ENCODE results near the gene REN. TPM values are rescaled to one million over a fixed set of nuclear protein-coding genes. Genes with fewer than 3 reads are reported as not detected.

REN gene
- polyA plus RNA-seq (ENCODE audit: low read depth in 6 of 6) = not detected

GRCh38 chr1:204166219-204166618 is at the start of gene REN:
TSS of gene REN (minus strand) at chr1:204166337. CDS start at chr1:204166293, 44 bp downstream.
- Mint-ChIP-seq H3K27me3 (peaks cover 4 to 16% (median 15%) of the 10 kb centered on the region in 3 donors), H3K4me1 (no peaks in the 10 kb centered on the region), H3K9me3 (peaks cover 0 to 38% (median 34%) of the 10 kb centered on the region in 7 donors), H3K36me3 (peaks cover 0 to 5% of the 10 kb centered on the region in 2 donors), H3K27ac (no peak within 1 kb of the TSS), H3K4me3 (no peak within 1 kb of the TSS)
- DNase-seq = no peak
- no peak for ATAC-seq (ENCODE audit: low read depth in 2 of 2)

GRCh38 chr1:204213668-204214662 is 47.8 kb upstream of the REN start, which contains the start of gene GOLT1A:
TSS of gene GOLT1A (minus strand) at chr1:204213988. CDS start at chr1:204213906, 82 bp downstream.
- H3K27ac Mint-ChIP-seq = peak within 1 kb of the TSS in 2 of 6 donors; percentile 16 to 72
- peak; percentile 81 to 82 for ATAC-seq (ENCODE audit: low read depth in 2 of 2)
- H3K27me3 Mint-ChIP-seq = peaks cover 0 to 13% (median 8%) of the 10 kb centered on the region in 3 donors

GRCh38 chr1:204212715-204213114 is 46.6 kb upstream of the REN start:
- H3K27ac Mint-ChIP-seq = no peak overlapping the region
- peaks cover 2 to 10% (median 4%) of the 10 kb centered on the region in 3 donors for H3K27me3 Mint-ChIP-seq
- peaks cover 0 to 2% (median 0%) of the 10 kb centered on the region in 7 donors for H3K9me3 Mint-ChIP-seq
- no peak overlapping the region for H3K4me3 Mint-ChIP-seq
- DNase-seq = no peak
- no peak for ATAC-seq (ENCODE audit: low read depth in 2 of 2)
- peaks cover 7 to 11% (median 8%) of the 10 kb centered on the region in 3 donors for H3K4me1 Mint-ChIP-seq
- no peaks in the 10 kb centered on the region for H3K36me3 Mint-ChIP-seq

More at GRCh38 chr1:204213668-204214662, 47.8 kb upstream of the REN start, which contains the start of gene GOLT1A:
- peaks cover 0 to 2% (median 0%) of the 10 kb centered on the region in 7 donors for H3K9me3 Mint-ChIP-seq
- DNase-seq = peak; percentile 41
- peaks cover 7 to 11% (median 8%) of the 10 kb centered on the region in 3 donors for H3K4me1 Mint-ChIP-seq
- H3K4me3 Mint-ChIP-seq = peak within 1 kb of the TSS in 7 of 8 donors; percentile 49 to 87 (median 72)
- H3K36me3 Mint-ChIP-seq = no peaks in the 10 kb centered on the region

- Mint-ChIP-seq H3K4me1 (peaks cover 7 to 15% (median 8%) of the 10 kb centered on the region in 3 donors), H3K27me3 (peaks cover 16 to 21% (median 16%) of the 10 kb centered on the region in 3 donors), H3K4me3 (no peak overlapping the region), H3K36me3 (no peaks in the 10 kb centered on the region), H3K9me3 (peaks cover 0 to 2% (median 0%) of the 10 kb centered on the region in 7 donors), H3K27ac (no peak overlapping the region)
- no peak for ATAC-seq (ENCODE audit: low read depth in 2 of 2)
- no peak for DNase-seq
These were observed 44.9 kb upstream of the REN start for GRCh38 chr1:204211046-204211445.

GRCh38 chr1:204207136-204207616 is 41.0 kb upstream of the REN start:
- H3K9me3 Mint-ChIP-seq = no peaks in the 10 kb centered on the region
- peaks cover 30 to 54% (median 48%) of the 10 kb centered on the region in 3 donors for H3K27me3 Mint-ChIP-seq
- H3K4me1 Mint-ChIP-seq = peaks cover 0 to 4% (median 0%) of the 10 kb centered on the region in 3 donors
- no peak overlapping the region for H3K4me3 Mint-ChIP-seq
- ATAC-seq (ENCODE audit: low read depth in 2 of 2) (peak; percentile 95 to 97), DNase-seq (peak; percentile 55)
- H3K36me3 Mint-ChIP-seq = no peaks in the 10 kb centered on the region
- no peak overlapping the region for H3K27ac Mint-ChIP-seq

GRCh38 chr1:204206121-204206520 is 40.0 kb upstream of the REN start:
- H3K9me3 Mint-ChIP-seq = no peaks in the 10 kb centered on the region
- no peak overlapping the region for H3K4me3 Mint-ChIP-seq
- no peak overlapping the region for H3K27ac Mint-ChIP-seq
- peaks cover 0 to 4% (median 0%) of the 10 kb centered on the region in 3 donors for H3K4me1 Mint-ChIP-seq
- no peak for ATAC-seq (ENCODE audit: low read depth in 2 of 2)
- H3K36me3 Mint-ChIP-seq = no peaks in the 10 kb centered on the region
- H3K27me3 Mint-ChIP-seq = peaks cover 30 to 59% (median 55%) of the 10 kb centered on the region in 3 donors
- DNase-seq = no peak

- DNase-seq = no peak
- no peaks in the 10 kb centered on the region for H3K36me3 Mint-ChIP-seq
- peaks cover 30 to 65% (median 60%) of the 10 kb centered on the region in 3 donors for H3K27me3 Mint-ChIP-seq
- no peaks in the 10 kb centered on the region for H3K9me3 Mint-ChIP-seq
- no peak overlapping the region for H3K4me3 Mint-ChIP-seq
- no peak for ATAC-seq (ENCODE audit: low read depth in 2 of 2)
- no peak overlapping the region for H3K27ac Mint-ChIP-seq
- peaks cover 0 to 4% (median 0%) of the 10 kb centered on the region in 3 donors for H3K4me1 Mint-ChIP-seq
These were observed 39.3 kb upstream of the REN start for GRCh38 chr1:204205486-204205885.

GRCh38 chr1:204204944-204205343 is 38.8 kb upstream of the REN start:
- DNase-seq (no peak), ATAC-seq (ENCODE audit: low read depth in 2 of 2) (no peak)
- no peaks in the 10 kb centered on the region for H3K36me3 Mint-ChIP-seq
- no peaks in the 10 kb centered on the region for H3K9me3 Mint-ChIP-seq
- peaks cover 0 to 4% (median 0%) of the 10 kb centered on the region in 3 donors for H3K4me1 Mint-ChIP-seq
- no peak overlapping the region for H3K4me3 Mint-ChIP-seq
- H3K27me3 Mint-ChIP-seq = peaks cover 30 to 66% (median 60%) of the 10 kb centered on the region in 3 donors
- H3K27ac Mint-ChIP-seq = no peak overlapping the region

- ATAC-seq (ENCODE audit: low read depth in 2 of 2) = no peak
- Mint-ChIP-seq H3K4me3 (no peak overlapping the region), H3K9me3 (no peaks in the 10 kb centered on the region), H3K36me3 (no peaks in the 10 kb centered on the region), H3K27me3 (peaks cover 27 to 66% (median 60%) of the 10 kb centered on the region in 3 donors), H3K4me1 (peaks cover 0 to 4% (median 0%) of the 10 kb centered on the region in 3 donors), H3K27ac (no peak overlapping the region)
- no peak for DNase-seq
These were observed 37.1 kb upstream of the REN start for GRCh38 chr1:204203206-204203767.

GRCh38 chr1:204202481-204202880 is 36.3 kb upstream of the REN start:
- H3K27ac Mint-ChIP-seq = no peak overlapping the region
- DNase-seq (no peak), ATAC-seq (ENCODE audit: low read depth in 2 of 2) (no peak)
- peaks cover 27 to 62% (median 56%) of the 10 kb centered on the region in 3 donors for H3K27me3 Mint-ChIP-seq
- peaks cover 0 to 4% (median 0%) of the 10 kb centered on the region in 3 donors for H3K4me1 Mint-ChIP-seq
- H3K9me3 Mint-ChIP-seq = no peaks in the 10 kb centered on the region
- no peak overlapping the region for H3K4me3 Mint-ChIP-seq
- H3K36me3 Mint-ChIP-seq = no peaks in the 10 kb centered on the region

GRCh38 chr1:204201348-204202040 is 35.4 kb upstream of the REN start:
- H3K4me1 Mint-ChIP-seq = no peaks in the 10 kb centered on the region
- no peaks in the 10 kb centered on the region for H3K36me3 Mint-ChIP-seq
- H3K4me3 Mint-ChIP-seq = no peak overlapping the region
- no peaks in the 10 kb centered on the region for H3K9me3 Mint-ChIP-seq
- ATAC-seq (ENCODE audit: low read depth in 2 of 2) (no peak), DNase-seq (no peak)
- no peak overlapping the region for H3K27ac Mint-ChIP-seq
- peaks cover 21 to 54% (median 49%) of the 10 kb centered on the region in 3 donors for H3K27me3 Mint-ChIP-seq

GRCh38 chr1:204199579-204199978 is 33.4 kb upstream of the REN start:
- no peak overlapping the region for H3K27ac Mint-ChIP-seq
- no peak for ATAC-seq (ENCODE audit: low read depth in 2 of 2)

More at GRCh38 chr1:204199579-204199978, 33.4 kb upstream of the REN start:
- no peak overlapping the region for H3K4me3 Mint-ChIP-seq
- no peaks in the 10 kb centered on the region for H3K36me3 Mint-ChIP-seq
- H3K4me1 Mint-ChIP-seq = peaks cover 0 to 4% (median under 1%) of the 10 kb centered on the region in 3 donors
- no peaks in the 10 kb centered on the region for H3K9me3 Mint-ChIP-seq
- no peak for DNase-seq
- H3K27me3 Mint-ChIP-seq = peaks cover 17 to 35% (median 33%) of the 10 kb centered on the region in 3 donors

Measured in naive B cell (primary cell).